PC-3 (cell line): ENCODE measurements around the gene PAX5. TPM values are rescaled to one million over a fixed set of nuclear protein-coding genes. Genes with fewer than 3 reads are reported as not detected.
"Not testable (repeated sequence)": the region's sequence is repeated elsewhere in the genome, so short reads cannot be mapped to it uniquely, and the experiment has no call there.

Source experiments
- ATAC-seq: fragments of 200-7000 bp; cut with Tn5 transposase; 2 replicates; pipeline ENCODE4 v1.9.1; 2020; ENCODE audit warnings: mild to moderate bottlenecking, moderate library complexity
- BruUV-seq: library from RNA; stranded (reverse); fragments of 400-500 nt; replicated peaks from 2 replicates; lab custom pipeline; 2021; lab: Mats Ljungman, UMichigan
- CTCF ChIA-PET: fragments of 300-600 bp; sonication (Branson Sonifier 250); formaldehyde crosslinking; loops from one replicate; lab custom pipeline; 2022; ENCODE audit warnings: antibody characterized with exemption; lab: Charles Lee
- POLR2A ChIA-PET: fragments of 300-600 bp; sonication (Branson Sonifier 250); formaldehyde crosslinking; loops from one replicate; lab custom pipeline; 2022; ENCODE audit warnings: antibody characterized with exemption; ENCODE audit not compliant: unreplicated experiment; lab: Charles Lee
- DNase-seq: peaks from one replicate; pipeline ENCODE4 v3.0.0-alpha.2; 2015
- H2AFZ ChIP-seq: fragments of 300-600 bp; sonication (generic); 2 replicates; pipeline ENCODE4 v1.6.0; 2016; ENCODE audit warnings: antibody characterized with exemption, low read length
- H3F3A ChIP-seq: fragments of 300-600 bp; sonication (generic); one replicate; pipeline ENCODE4 v1.6.0; 2017; ENCODE audit warnings: antibody characterized with exemption, low read length, control low read depth, mild to moderate bottlenecking; ENCODE audit not compliant: unreplicated experiment
- H3K27ac ChIP-seq: fragments of 300-600 bp; sonication (generic); 2 replicates; pipeline ENCODE4 v1.5.1; 2016; ENCODE audit warnings: mild to moderate bottlenecking, low read length
- H3K27me3 ChIP-seq: fragments of 300-600 bp; sonication (generic); 2 replicates; pipeline ENCODE4 v1.6.1; 2016; ENCODE audit warnings: low read length, mixed read lengths
- H3K36me3 ChIP-seq: fragments of 300-600 bp; sonication (generic); 2 replicates; pipeline ENCODE4 v1.6.1; 2016; ENCODE audit warnings: low read depth, mixed run types, low read length, mixed read lengths
- H3K4me1 ChIP-seq: fragments of 300-600 bp; sonication (generic); 2 replicates; pipeline ENCODE4 v1.5.1; 2016; ENCODE audit warnings: low read length; ENCODE audit not compliant: insufficient read depth
- H3K4me2 ChIP-seq: fragments of 300-600 bp; sonication (generic); 2 replicates; pipeline ENCODE4 v1.6.0; 2016; ENCODE audit warnings: low read length
- H3K4me3 ChIP-seq: fragments of 300-600 bp; sonication (generic); 2 replicates; pipeline ENCODE4 v1.5.1; 2016; ENCODE audit warnings: mild to moderate bottlenecking, low read length, mixed read lengths
- H3K79me2 ChIP-seq: fragments of 300-600 bp; sonication (generic); 2 replicates; pipeline ENCODE4 v1.6.1; 2017; ENCODE audit warnings: low read length, mixed read lengths
- H3K9ac ChIP-seq: fragments of 300-600 bp; sonication (generic); 2 replicates; pipeline ENCODE4 v1.6.0; 2016; ENCODE audit warnings: mild to moderate bottlenecking, low read length
- H3K9me2 ChIP-seq: fragments of 300-600 bp; sonication (generic); replicated peaks from 2 replicates; pipeline ENCODE4 v1.6.1; 2016; ENCODE audit warnings: mixed run types, low read length, mixed read lengths
- H3K9me3 ChIP-seq: fragments of 300-600 bp; sonication (generic); 2 replicates; pipeline ENCODE4 v1.6.1; 2016; ENCODE audit warnings: low read length, mixed read lengths
- H4K20me1 ChIP-seq: fragments of 300-600 bp; sonication (generic); 2 replicates; pipeline ENCODE4 v1.6.1; 2016; ENCODE audit warnings: low read length, mixed read lengths
- EZH2 ChIP-seq: fragments of 300-600 bp; sonication (generic); IDR thresholded peaks from one replicate; pipeline ENCODE4 v1.6.1; 2017; ENCODE audit warnings: antibody characterized with exemption, mild to moderate bottlenecking, low read length; ENCODE audit not compliant: unreplicated experiment
- EZH2phosphoT487 ChIP-seq: fragments of 300-600 bp; sonication (generic); IDR thresholded peaks from 2 replicates; pipeline ENCODE4 v1.6.1; 2018; ENCODE audit warnings: mild to moderate bottlenecking, antibody characterized with exemption, low read length, borderline replicate concordance
- intact Hi-C: fragments of 100-400 bp; cut with micrococcal nuclease; formaldehyde crosslinking; loops from 2 replicates; pipeline ENCODE4 v1.9.0; 2023
- total RNA-seq: library from RNA; depleted of rRNA; stranded (reverse); fragments of >200 nt; gene quantifications from 2 replicates; pipeline ENCODE4 v1.2.3, GENCODE V29; 2014
- TF ChIP-seq, protein P1 (sequence below): fragments of 300-600 bp; sonication (generic); conservative IDR thresholded peaks from 2 replicates; pipeline ENCODE4 v1.5.1; 2017; ENCODE audit warnings: antibody characterized with exemption, low read depth, mild to moderate bottlenecking, low read length

PAX5 gene
- total RNA-seq, 1 experiment from 2014 or later: not detected

DNA sequence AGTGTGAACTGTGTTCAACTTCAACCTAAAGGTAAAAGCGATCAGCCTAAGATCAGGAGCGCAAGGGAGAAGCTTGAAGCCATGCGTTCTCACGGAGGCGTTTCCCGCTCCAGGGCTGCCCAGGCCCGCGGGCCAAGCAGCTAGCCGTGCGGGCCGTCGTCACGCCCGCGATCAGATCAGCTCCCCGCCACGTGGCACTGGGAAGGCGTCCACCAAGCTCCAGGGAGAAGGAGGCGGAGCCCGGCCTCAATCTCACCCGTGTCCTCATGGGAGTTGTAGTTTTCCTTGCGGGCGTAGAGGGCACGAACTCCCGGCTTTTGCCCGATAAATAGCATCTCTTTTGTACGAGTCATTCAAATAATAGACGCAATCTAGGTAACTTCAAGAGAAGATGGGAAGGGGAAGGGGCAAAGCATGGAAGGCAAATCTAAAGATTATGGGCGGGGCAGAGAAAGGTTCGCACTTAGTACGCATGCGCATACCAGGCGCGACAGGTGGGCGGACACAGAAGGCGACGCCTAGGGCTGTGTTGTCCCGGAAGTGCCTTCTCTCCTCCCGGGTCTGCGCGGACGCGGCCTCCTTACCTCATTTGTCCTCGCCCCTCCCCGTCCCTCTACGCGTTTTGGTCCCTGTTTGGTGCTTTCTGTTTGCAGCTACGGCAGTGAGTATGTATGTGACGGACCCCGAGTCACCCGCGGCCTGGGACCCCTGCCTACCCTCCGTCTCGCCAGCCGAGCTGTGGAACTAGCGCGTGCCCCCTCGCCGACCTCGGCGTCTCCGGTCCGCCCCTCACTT is 45.5 kb upstream of the PAX5 start:
- POLR2A ChIA-PET: no interaction called here
- no peaks in the 10 kb centered on the region; the same call in 1 of the 2 replicates for H3K36me3 ChIP-seq
- H2AFZ ChIP-seq: peak overlapping the region; percentile 99
- no peak for TF ChIP-seq EZH2phosphoT487
- TF ChIP-seq, protein P1, sequence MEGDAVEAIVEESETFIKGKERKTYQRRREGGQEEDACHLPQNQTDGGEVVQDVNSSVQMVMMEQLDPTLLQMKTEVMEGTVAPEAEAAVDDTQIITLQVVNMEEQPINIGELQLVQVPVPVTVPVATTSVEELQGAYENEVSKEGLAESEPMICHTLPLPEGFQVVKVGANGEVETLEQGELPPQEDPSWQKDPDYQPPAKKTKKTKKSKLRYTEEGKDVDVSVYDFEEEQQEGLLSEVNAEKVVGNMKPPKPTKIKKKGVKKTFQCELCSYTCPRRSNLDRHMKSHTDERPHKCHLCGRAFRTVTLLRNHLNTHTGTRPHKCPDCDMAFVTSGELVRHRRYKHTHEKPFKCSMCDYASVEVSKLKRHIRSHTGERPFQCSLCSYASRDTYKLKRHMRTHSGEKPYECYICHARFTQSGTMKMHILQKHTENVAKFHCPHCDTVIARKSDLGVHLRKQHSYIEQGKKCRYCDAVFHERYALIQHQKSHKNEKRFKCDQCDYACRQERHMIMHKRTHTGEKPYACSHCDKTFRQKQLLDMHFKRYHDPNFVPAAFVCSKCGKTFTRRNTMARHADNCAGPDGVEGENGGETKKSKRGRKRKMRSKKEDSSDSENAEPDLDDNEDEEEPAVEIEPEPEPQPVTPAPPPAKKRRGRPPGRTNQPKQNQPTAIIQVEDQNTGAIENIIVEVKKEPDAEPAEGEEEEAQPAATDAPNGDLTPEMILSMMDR: no peak
- TF ChIP-seq EZH2: no peak
- DNase-seq (peak; percentile 87), ATAC-seq (peak; percentile 93)
- 0 out of 2 replicates have a peak, but pooled peaks cover 13% of the 10 kb centered on the region for H3K4me1 ChIP-seq
- H3K4me2 ChIP-seq: peak overlapping the region; percentile 90
- no peaks in the 10 kb centered on the region for H3K27me3 ChIP-seq
- CTCF ChIA-PET: no interaction called here
- TSS peak; percentile 89 for BruUV-seq
- H3K27ac ChIP-seq: peak overlapping the region; percentile 25; the same call in 1 of the 2 replicates
- H4K20me1 ChIP-seq: no peaks in the 10 kb centered on the region
- H3F3A ChIP-seq: no peaks in the 10 kb centered on the region
- no peaks in the 10 kb centered on the region for H3K9me2 ChIP-seq
- H3K9ac ChIP-seq: peak overlapping the region; percentile 86
- H3K9me3 ChIP-seq: no peaks in the 10 kb centered on the region
- peaks cover 45% of the 10 kb centered on the region for H3K79me2 ChIP-seq
- intact Hi-C loops: no loop called here
- H3K4me3 ChIP-seq: peak overlapping the region; percentile 99

GRCh38 chr9:37074790-37075189 is 40.7 kb upstream of the PAX5 start:
- CTCF ChIA-PET, H4K20me1 ChIP-seq, intact Hi-C loops, H3K36me3 ChIP-seq, H3K4me1 ChIP-seq, H3K79me2 ChIP-seq, H3K9me2 ChIP-seq, ATAC-seq, H2AFZ ChIP-seq, POLR2A ChIA-PET, H3K27me3 ChIP-seq, H3K9ac ChIP-seq, H3K9me3 ChIP-seq, BruUV-seq, H3F3A ChIP-seq, H3K4me3 ChIP-seq, DNase-seq, H3K27ac ChIP-seq, H3K4me2 ChIP-seq: not testable (repeated sequence)

DNA sequence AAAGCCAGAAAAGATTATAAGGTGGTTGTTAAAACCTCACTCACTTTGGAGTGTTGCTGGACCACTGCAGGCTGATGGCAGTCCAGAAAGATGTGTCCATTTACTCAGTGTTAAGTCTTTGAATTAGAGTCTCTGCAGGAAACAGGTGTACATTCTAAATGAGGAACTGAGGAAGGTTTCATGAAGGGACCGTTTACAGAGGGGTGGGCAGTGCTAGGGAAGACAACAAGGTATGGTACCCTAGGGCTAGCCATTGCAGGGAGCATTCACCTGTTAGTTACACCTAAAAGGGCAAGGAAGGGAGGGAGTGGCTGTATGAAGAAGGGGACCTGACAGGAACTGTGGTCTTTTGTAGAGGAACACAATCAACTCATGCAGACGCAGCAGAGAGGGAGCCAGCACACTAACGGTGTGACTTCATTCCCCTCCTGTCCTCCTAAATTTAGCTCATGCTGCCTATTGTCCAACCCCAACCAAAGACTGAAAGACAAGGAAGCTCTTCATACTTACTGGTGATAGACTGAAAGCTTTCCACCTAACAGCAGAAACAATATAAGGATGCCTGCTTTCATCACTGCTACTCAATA is 32.2 kb upstream of the PAX5 start:
- ATAC-seq (no peak), DNase-seq (no peak)
- peaks cover 13% of the 10 kb centered on the region; the same call in 1 of the 2 replicates for H3K27me3 ChIP-seq
- no peaks in the 10 kb centered on the region for H3K9me3 ChIP-seq
- no peaks in the 10 kb centered on the region for H4K20me1 ChIP-seq
- TF ChIP-seq EZH2phosphoT487: no peak
- TF ChIP-seq EZH2: no peak
- TF ChIP-seq, protein P1: no peak
- ChIA-PET POLR2A (no interaction called here), CTCF (no interaction called here)
- no peak overlapping the region for H3K4me3 ChIP-seq
- no peak overlapping the region for H3K9ac ChIP-seq
- H3K79me2 ChIP-seq: no peaks in the 10 kb centered on the region
- no peaks in the 10 kb centered on the region for H3K36me3 ChIP-seq
- no peak overlapping the region for H3K4me2 ChIP-seq
- BruUV-seq: no TSS peak
- H3K9me2 ChIP-seq: no peaks in the 10 kb centered on the region
- H3F3A ChIP-seq: no peaks in the 10 kb centered on the region
- no peak overlapping the region for H3K27ac ChIP-seq
- H3K4me1 ChIP-seq: no peaks in the 10 kb centered on the region
- intact Hi-C loops: no loop called here
- no peak overlapping the region for H2AFZ ChIP-seq
